LNCaP clone FGC (cell line): ENCODE measurements around the gene VRK1.

Experiments used
- DNase-seq: peaks from one replicate; pipeline ENCODE4 v3.0.0-alpha.2; 2011; ENCODE audit warnings: low read depth
- H3K4me3 ChIP-seq: 2 replicates; pipeline ENCODE4 v1.5.1; 2011; ENCODE audit warnings: mild to moderate bottlenecking, low read depth, low read length, control low read depth
- TF ChIP-seq, protein P1 (sequence below): IDR thresholded peaks from 2 replicates; pipeline ENCODE4 v1.5.1; 2012; ENCODE audit warnings: mild to moderate bottlenecking; ENCODE audit not compliant: control insufficient read depth, insufficient read depth; ENCODE audit errors: extremely low read depth

VRK1 gene

DNA sequence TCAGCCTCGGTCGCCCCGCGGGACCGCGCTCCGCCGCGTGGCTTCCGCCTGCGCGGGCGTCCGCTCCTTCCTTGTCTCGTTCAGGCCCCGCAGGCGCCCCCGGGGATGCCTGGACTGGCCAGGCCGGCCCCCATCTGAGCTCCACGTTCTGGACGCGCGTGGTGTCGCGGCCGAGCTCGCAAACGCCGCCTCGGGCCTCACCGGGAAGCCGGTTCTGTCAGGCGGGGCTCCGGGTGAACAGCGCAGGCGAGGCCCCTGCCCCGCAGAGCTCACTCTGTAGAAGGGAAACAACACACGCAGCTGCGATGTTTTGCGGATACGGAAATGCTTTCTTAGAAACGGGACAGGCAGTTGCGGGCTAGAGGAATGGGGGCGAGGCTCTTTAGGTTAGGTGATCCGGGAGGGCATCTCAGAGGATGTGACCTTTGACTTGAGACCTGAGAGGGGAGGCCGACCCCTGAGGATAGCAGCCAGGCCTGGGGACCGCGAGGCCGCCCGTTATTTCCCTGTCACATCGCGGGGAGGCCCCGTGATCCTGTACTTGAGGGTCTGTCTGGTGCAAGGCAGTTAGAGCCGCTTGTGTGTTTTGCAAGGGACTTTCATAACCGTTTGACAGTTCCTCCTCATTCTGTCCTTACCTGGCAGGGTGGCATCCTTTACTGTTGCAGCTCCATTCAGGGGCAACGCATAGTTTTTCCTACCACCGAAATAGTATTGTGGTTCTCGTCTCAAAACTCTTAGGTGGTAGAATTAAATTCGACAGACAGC is 584 bp downstream of the VRK1 start:
- peak overlapping the region; percentile 79 for H3K4me3 ChIP-seq
- TF ChIP-seq, protein P1, sequence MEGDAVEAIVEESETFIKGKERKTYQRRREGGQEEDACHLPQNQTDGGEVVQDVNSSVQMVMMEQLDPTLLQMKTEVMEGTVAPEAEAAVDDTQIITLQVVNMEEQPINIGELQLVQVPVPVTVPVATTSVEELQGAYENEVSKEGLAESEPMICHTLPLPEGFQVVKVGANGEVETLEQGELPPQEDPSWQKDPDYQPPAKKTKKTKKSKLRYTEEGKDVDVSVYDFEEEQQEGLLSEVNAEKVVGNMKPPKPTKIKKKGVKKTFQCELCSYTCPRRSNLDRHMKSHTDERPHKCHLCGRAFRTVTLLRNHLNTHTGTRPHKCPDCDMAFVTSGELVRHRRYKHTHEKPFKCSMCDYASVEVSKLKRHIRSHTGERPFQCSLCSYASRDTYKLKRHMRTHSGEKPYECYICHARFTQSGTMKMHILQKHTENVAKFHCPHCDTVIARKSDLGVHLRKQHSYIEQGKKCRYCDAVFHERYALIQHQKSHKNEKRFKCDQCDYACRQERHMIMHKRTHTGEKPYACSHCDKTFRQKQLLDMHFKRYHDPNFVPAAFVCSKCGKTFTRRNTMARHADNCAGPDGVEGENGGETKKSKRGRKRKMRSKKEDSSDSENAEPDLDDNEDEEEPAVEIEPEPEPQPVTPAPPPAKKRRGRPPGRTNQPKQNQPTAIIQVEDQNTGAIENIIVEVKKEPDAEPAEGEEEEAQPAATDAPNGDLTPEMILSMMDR, result no peak
- no peak for DNase-seq

DNA sequence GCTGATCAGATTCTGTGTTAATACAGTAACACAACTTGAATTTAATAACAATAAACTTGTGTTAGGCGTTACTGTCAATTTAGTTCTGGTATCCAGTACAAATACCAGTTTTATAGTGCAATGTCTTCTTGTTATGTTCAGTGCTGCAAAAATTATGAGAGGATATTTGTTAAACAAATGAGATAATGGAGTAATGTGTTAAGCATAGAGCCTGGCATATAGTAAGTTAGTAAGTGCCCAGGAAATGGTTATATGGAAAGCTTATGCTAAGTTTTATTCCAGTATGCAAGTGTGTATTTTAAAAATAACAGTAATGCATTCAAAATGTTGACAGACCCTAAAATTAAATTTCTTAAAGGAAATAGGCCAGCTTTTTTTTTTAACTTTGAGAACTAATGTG is 1.8 kb downstream of the VRK1 start:
- TF ChIP-seq, protein P1, result no peak
- DNase-seq, result no peak
- H3K4me3 ChIP-seq, result no peak overlapping the region

- TF ChIP-seq, protein P1, result no peak
- no peak for DNase-seq
- no peak overlapping the region for H3K4me3 ChIP-seq
Measured at GRCh38 chr14:96799489-96800054, 2.4 kb downstream of the VRK1 start.

- DNase-seq, result no peak
- no peak overlapping the region for H3K4me3 ChIP-seq
- TF ChIP-seq, protein P1, result no peak
Measured at GRCh38 chr14:96801931-96802330, 4.7 kb downstream of the VRK1 start.

GRCh38 chr14:96802963-96803362 is 5.8 kb downstream of the VRK1 start:
- H3K4me3 ChIP-seq, result no peak overlapping the region
- TF ChIP-seq, protein P1, result no peak
- DNase-seq, result no peak

- TF ChIP-seq, protein P1, result no peak
- H3K4me3 ChIP-seq, result no peak overlapping the region
- DNase-seq, result no peak
Measured at GRCh38 chr14:96803958-96804357, 6.8 kb downstream of the VRK1 start.
